SK-N-SH (cell line): ENCODE results near the gene RXFP3.

Experiments used
- CHD2 ChIP-seq: fragments of 150-350 bp; IDR thresholded peaks from 2 replicates; pipeline ENCODE4 v1.6.1; 2018; ENCODE audit warnings: low read length; ENCODE audit not compliant: partially characterized antibody
- EP300 ChIP-seq, 2 experiments: IDR thresholded peaks; 2 replicates each; pipeline versions ENCODE4 v1.4.0 to v1.6.1; 2012; ENCODE audit warnings: borderline replicate concordance in 1 of 2, low read depth in 1 of 2, low read length in 1 of 2
- JUND ChIP-seq: IDR thresholded peaks from 2 replicates; pipeline ENCODE4 v1.4.0; 2012
- POLR2AphosphoS5 ChIP-seq: IDR thresholded peaks from 2 replicates; pipeline ENCODE4 v1.6.1; 2012; ENCODE audit warnings: low read depth, low read length
- RCOR1 ChIP-seq: fragments of 150-350 bp; IDR thresholded peaks from 2 replicates; pipeline ENCODE4 v1.6.1; 2017; ENCODE audit warnings: antibody characterized with exemption, low read length
- SIN3A ChIP-seq: IDR thresholded peaks from 2 replicates; pipeline ENCODE4 v1.6.1; 2012; ENCODE audit warnings: low read depth, mild to moderate bottlenecking, low read length, moderate library complexity, borderline replicate concordance
- SMC3 ChIP-seq: IDR thresholded peaks from 2 replicates; pipeline ENCODE4 v1.6.1; 2012; ENCODE audit warnings: low read depth, low read length, improper control_type of control experiment
- TEAD4 ChIP-seq: IDR thresholded peaks from 2 replicates; pipeline ENCODE4 v1.4.0; 2012; ENCODE audit warnings: mild to moderate bottlenecking, borderline replicate concordance; ENCODE audit not compliant: insufficient read depth
- TF ChIP-seq, protein P1 (sequence below): fragments of 200-600 bp; sonication (generic); IDR thresholded peaks from 2 replicates; pipeline ENCODE4 v1.6.1; 2017; ENCODE audit warnings: antibody characterized with exemption, mild to moderate bottlenecking, moderate library complexity

- no peak for TF ChIP-seq JUND
- no peak for TF ChIP-seq RCOR1
- TF ChIP-seq, protein P1, sequence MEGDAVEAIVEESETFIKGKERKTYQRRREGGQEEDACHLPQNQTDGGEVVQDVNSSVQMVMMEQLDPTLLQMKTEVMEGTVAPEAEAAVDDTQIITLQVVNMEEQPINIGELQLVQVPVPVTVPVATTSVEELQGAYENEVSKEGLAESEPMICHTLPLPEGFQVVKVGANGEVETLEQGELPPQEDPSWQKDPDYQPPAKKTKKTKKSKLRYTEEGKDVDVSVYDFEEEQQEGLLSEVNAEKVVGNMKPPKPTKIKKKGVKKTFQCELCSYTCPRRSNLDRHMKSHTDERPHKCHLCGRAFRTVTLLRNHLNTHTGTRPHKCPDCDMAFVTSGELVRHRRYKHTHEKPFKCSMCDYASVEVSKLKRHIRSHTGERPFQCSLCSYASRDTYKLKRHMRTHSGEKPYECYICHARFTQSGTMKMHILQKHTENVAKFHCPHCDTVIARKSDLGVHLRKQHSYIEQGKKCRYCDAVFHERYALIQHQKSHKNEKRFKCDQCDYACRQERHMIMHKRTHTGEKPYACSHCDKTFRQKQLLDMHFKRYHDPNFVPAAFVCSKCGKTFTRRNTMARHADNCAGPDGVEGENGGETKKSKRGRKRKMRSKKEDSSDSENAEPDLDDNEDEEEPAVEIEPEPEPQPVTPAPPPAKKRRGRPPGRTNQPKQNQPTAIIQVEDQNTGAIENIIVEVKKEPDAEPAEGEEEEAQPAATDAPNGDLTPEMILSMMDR: no peak
- no peak for TF ChIP-seq CHD2
- TF ChIP-seq TEAD4: no peak
- no peak for TF ChIP-seq SIN3A
- no peak for TF ChIP-seq SMC3
- TF ChIP-seq EP300 (IDR thresholded peaks at IDR 0.05; ENCODE audit: borderline replicate concordance in 1 of 2, low read depth in 1 of 2, low read length in 1 of 2): no peak
- no peak for TF ChIP-seq POLR2AphosphoS5
These were observed 4.9 kb downstream of the RXFP3 start for GRCh38 chr5:33941090-33941489.
